CD14-positive monocyte (primary cell): ENCODE measurements around the gene DNAH9. TPM values are rescaled to one million over a fixed set of nuclear protein-coding genes. Genes with fewer than 3 reads are reported as not detected.

ENCODE experiments used
- DNase-seq, 3 donors: peaks; one replicate each; pipeline ENCODE4 v3.0.0-alpha.2; 2011 to 2022
- H2AFZ ChIP-seq: 2 replicates; pipeline ENCODE4 v1.6.0; 2012; ENCODE audit warnings: mild to moderate bottlenecking, low read depth, low read length, inconsistent platforms; ENCODE audit not compliant: insufficient read depth, poor library complexity, severe bottlenecking
- H3K27ac ChIP-seq, 2 donors: 1 replicate in 1 of 2; 2 replicates in 1 of 2; pipeline ENCODE4 v1.5.1; 2012 to 2013; ENCODE audit warnings: low read length in 2 of 2, control low read depth in 1 of 2, inconsistent platforms in 1 of 2, low read depth in 1 of 2, mild to moderate bottlenecking in 1 of 2
- H3K27me3 ChIP-seq, 2 donors: one replicate each; pipeline versions ENCODE4 v1.6.0 to v1.6.1; 2011 to 2013; ENCODE audit warnings: low read length in 2 of 2; ENCODE audit not compliant: control insufficient read depth in 2 of 2, insufficient read depth in 2 of 2
- H3K36me3 ChIP-seq, 2 donors: replicated peaks in 1 of 2; 1 replicate in 1 of 2; 2 replicates in 1 of 2; pipeline versions ENCODE4 v1.5.1 to v1.6.1; 2012 to 2013; ENCODE audit warnings: low read length in 2 of 2, control low read depth in 1 of 2, inconsistent platforms in 1 of 2, mild to moderate bottlenecking in 1 of 2; ENCODE audit not compliant: insufficient read depth in 2 of 2, control insufficient read depth in 1 of 2
- H3K4me1 ChIP-seq, 2 donors: 1 replicate in 1 of 2; 2 replicates in 1 of 2; pipeline versions ENCODE4 v1.5.1 to v1.6.1; 2012 to 2013; ENCODE audit warnings: low read length in 2 of 2, control low read depth in 1 of 2, inconsistent platforms in 1 of 2, mild to moderate bottlenecking in 1 of 2, moderate library complexity in 1 of 2; ENCODE audit not compliant: insufficient read depth in 2 of 2, control insufficient read depth in 1 of 2
- H3K4me2 ChIP-seq: replicated peaks from 2 replicates; pipeline ENCODE3; 2012; ENCODE audit warnings: low read length, moderate library complexity, mild to moderate bottlenecking; ENCODE audit not compliant: poor library complexity, severe bottlenecking; ENCODE audit errors: extremely low read depth
- H3K4me3 ChIP-seq, 3 experiments: fragments of 200-600 bp in 1 of 3; sonication (generic) in 1 of 3; replicated peaks in 1 of 3; 1 replicate in 2 of 3; 2 replicates in 1 of 3; pipeline ENCODE4 v1.5.1; 2011 to 2013; ENCODE audit warnings: low read length in 3 of 3, mild to moderate bottlenecking in 3 of 3, control low read depth in 2 of 3, low read depth in 2 of 3, inconsistent platforms in 1 of 3, moderate library complexity in 1 of 3
- H3K79me2 ChIP-seq: 2 replicates; pipeline ENCODE4 v1.6.0; 2012; ENCODE audit warnings: mild to moderate bottlenecking, control low read depth, inconsistent platforms, low read length, moderate library complexity; ENCODE audit not compliant: insufficient read depth
- H3K9ac ChIP-seq: 2 replicates; pipeline ENCODE4 v1.6.0; 2017; ENCODE audit warnings: low read length, mild to moderate bottlenecking; ENCODE audit not compliant: insufficient read depth, poor library complexity, severe bottlenecking
- H3K9me3 ChIP-seq, 2 donors: replicated peaks in 1 of 2; 1 replicate in 1 of 2; 2 replicates in 1 of 2; pipeline versions ENCODE4 v1.5.1 to v1.6.1; 2012 to 2013; ENCODE audit warnings: low read length in 2 of 2, control low read depth in 1 of 2; ENCODE audit not compliant: control insufficient read depth in 1 of 2, insufficient read depth in 1 of 2
- H4K20me1 ChIP-seq: 2 replicates; pipeline ENCODE4 v1.6.0; 2012; ENCODE audit warnings: mild to moderate bottlenecking, low read length, control low read depth, moderate library complexity; ENCODE audit not compliant: insufficient read depth
- H3K27ac Mint-ChIP-seq, 7 donors: one replicate each; pipeline ENCODE4 v1.8.0; 2020; ENCODE audit warnings: mild to moderate bottlenecking in 7 of 7, mixed read lengths in 7 of 7, moderate library complexity in 6 of 7, inconsistent platforms in 2 of 7
- H3K27me3 Mint-ChIP-seq, 3 donors: one replicate each; pipeline ENCODE4 v1.8.0; 2021 to 2022; ENCODE audit warnings: low read depth in 3 of 3, mild to moderate bottlenecking in 3 of 3, mixed read lengths in 3 of 3, moderate library complexity in 3 of 3, inconsistent platforms in 1 of 3
- H3K36me3 Mint-ChIP-seq, 2 donors: one replicate each; pipeline ENCODE4 v1.8.0; 2020; ENCODE audit warnings: mixed read lengths in 2 of 2, inconsistent platforms in 1 of 2, mild to moderate bottlenecking in 1 of 2
- H3K4me1 Mint-ChIP-seq: one replicate; pipeline ENCODE4 v1.8.0; 2020; ENCODE audit warnings: mild to moderate bottlenecking, mixed read lengths
- H3K4me3 Mint-ChIP-seq, 2 donors: one replicate each; pipeline ENCODE4 v1.8.0; 2020; ENCODE audit warnings: mild to moderate bottlenecking in 2 of 2, mixed read lengths in 2 of 2, moderate library complexity in 1 of 2
- H3K9me3 Mint-ChIP-seq, 7 donors: one replicate each; pipeline ENCODE4 v1.8.0; 2020 to 2022; ENCODE audit warnings: mixed read lengths in 7 of 7, mild to moderate bottlenecking in 6 of 7, moderate library complexity in 6 of 7, inconsistent platforms in 2 of 7
- CTCF ChIP-seq: fragments of 200-600 bp; IDR thresholded peaks from one replicate; pipeline ENCODE4 v1.8.0; 2022; ENCODE audit warnings: antibody characterized with exemption, mild to moderate bottlenecking
- WGBS: methylation state at CpG from one replicate; pipeline ENCODE4 v1.1.5; 2013; ENCODE audit warnings: missing lambda C conversion rate; ENCODE audit not compliant: insufficient coverage; 5-methylcytosine and 5-hydroxymethylcytosine counted together
- intact Hi-C, 2 donors: fragments of 100-400 bp; cut with micrococcal nuclease; formaldehyde crosslinking; loops; one replicate each; pipeline versions ENCODE4 v1.15.0 to v1.15.1; 2023
- polyA plus RNA-seq, 3 donors: library from polyadenylated mRNA; depleted of rRNA in 1 of 3; unstranded in 2 of 3; stranded (reverse) in 1 of 3; fragments of 300-500 nt in 2 of 3; fragments of >200 nt in 1 of 3; fragmentation: Illumina TruSeq in 2 of 3; gene quantifications; 1 replicate in 2 of 3; 2 replicates in 1 of 3; pipeline ENCODE4 v1.2.3, GENCODE V29; 2012 to 2021

DNAH9 gene
- polyA plus RNA-seq, 3 donors: not detected

GRCh38 chr17:11813871-11814270 lies 215.6 kb downstream of the DNAH9 start:
- no peak overlapping the region for H3K27ac Mint-ChIP-seq
- H3K4me1 Mint-ChIP-seq: no peaks in the 10 kb centered on the region
- no peak overlapping the region for H3K4me3 Mint-ChIP-seq
- no peak for TF ChIP-seq CTCF
- no peak overlapping the region for H2AFZ ChIP-seq
- peaks cover 0 to 1% (median 0%) of the 10 kb centered on the region in 3 donors for H3K27me3 Mint-ChIP-seq
- intact Hi-C loops: no loop called here
- no peaks in the 10 kb centered on the region for H3K36me3 ChIP-seq
- H3K27me3 ChIP-seq: no peaks in the 10 kb centered on the region
- no peaks in the 10 kb centered on the region for H3K79me2 ChIP-seq
- H3K9me3 Mint-ChIP-seq: peaks cover 0 to 18% (median 7%) of the 10 kb centered on the region in 7 donors
- no peak overlapping the region for H3K27ac ChIP-seq
- H3K4me1 ChIP-seq: no peaks in the 10 kb centered on the region
- H3K4me2 ChIP-seq: no peak overlapping the region
- no peaks in the 10 kb centered on the region for H3K36me3 Mint-ChIP-seq
- DNase-seq: no peak
- H3K9me3 ChIP-seq: no peaks in the 10 kb centered on the region
- no peaks in the 10 kb centered on the region for H4K20me1 ChIP-seq
- no peak overlapping the region for H3K4me3 ChIP-seq
- no peak overlapping the region for H3K9ac ChIP-seq

- Mint-ChIP-seq H3K36me3 (no peaks in the 10 kb centered on the region), H3K4me1 (no peaks in the 10 kb centered on the region)
These were observed 216.5 kb downstream of the DNAH9 start for GRCh38 chr17:11814655-11815262.

More at GRCh38 chr17:11814655-11815262, 216.5 kb downstream of the DNAH9 start:
- H3K4me3 Mint-ChIP-seq: no peak overlapping the region
- Histone ChIP-seq H3K36me3 (no peaks in the 10 kb centered on the region), H4K20me1 (no peaks in the 10 kb centered on the region), H3K4me1 (no peaks in the 10 kb centered on the region), H3K27me3 (no peaks in the 10 kb centered on the region), H3K9ac (no peak overlapping the region), H3K79me2 (no peaks in the 10 kb centered on the region), H3K4me3 (no peak overlapping the region), H3K27ac (no peak overlapping the region), H3K9me3 (no peaks in the 10 kb centered on the region), H3K4me2 (no peak overlapping the region), H2AFZ (no peak overlapping the region)
- intact Hi-C loops: no loop called here
- peaks cover 0 to 19% (median 5%) of the 10 kb centered on the region in 7 donors for H3K9me3 Mint-ChIP-seq
- no peak overlapping the region for H3K27ac Mint-ChIP-seq
- TF ChIP-seq CTCF: no peak
- H3K27me3 Mint-ChIP-seq: peaks cover 0 to 1% (median 0%) of the 10 kb centered on the region in 3 donors
- 67% methylated on average over 2 of the region's 3 CpGs for WGBS
- DNase-seq: no peak
